NCI-H82 treated with DMSO at 0.1 percent for 48 hours (cell line): ENCODE measurements around the gene NOD2.

Experiments used
- DNase-seq: peaks from one replicate; lab custom pipeline; 2025; ENCODE audit not compliant: unreplicated experiment; lab: John Stamatoyannopoulos, UW

NOD2 gene

GRCh38 chr16:50690177-50690576 lies 3.2 kb upstream of the NOD2 start:
- DNase-seq = no peak

DNA sequence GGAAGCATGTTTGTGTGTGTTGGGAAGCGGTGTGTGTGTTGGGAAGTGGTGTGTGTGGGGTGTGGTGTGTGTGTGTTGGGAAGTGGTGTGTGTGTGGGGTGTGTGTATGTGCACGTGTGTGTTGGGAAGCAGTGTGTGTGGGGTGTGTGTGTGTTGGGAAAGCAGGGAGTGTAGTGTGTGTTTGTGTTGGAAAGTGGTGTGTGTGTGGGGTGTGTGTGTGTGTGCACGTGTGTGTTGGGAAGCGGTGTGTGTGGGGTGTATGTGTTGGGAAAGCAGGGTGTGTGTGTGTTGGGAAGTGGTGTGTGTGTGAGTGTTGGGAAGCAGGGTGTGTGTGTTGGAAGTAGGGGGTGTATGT lies 785 bp upstream of the NOD2 start:
- DNase-seq = no peak

DNA sequence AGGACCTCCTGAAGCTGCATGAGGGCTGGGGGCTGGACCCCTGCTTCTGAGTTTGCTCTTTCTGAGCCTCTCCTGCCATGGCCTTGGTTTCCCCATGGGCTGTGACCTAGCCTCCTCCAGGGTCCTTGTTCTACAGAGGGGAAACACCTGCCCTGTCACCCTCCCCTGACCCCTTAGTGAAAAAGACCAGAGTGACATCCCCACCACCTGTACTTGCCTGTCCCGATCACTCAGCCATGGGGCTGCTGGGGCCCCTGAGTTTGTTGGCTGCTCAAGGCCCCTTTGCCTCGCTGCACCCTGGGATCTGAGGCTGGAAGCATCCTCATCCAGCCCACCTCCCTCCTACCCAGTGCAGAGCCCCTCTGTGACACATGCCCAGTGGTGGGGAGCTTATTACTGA lies 800 bp downstream of the NOD2 start:
- no peak for DNase-seq

DNA sequence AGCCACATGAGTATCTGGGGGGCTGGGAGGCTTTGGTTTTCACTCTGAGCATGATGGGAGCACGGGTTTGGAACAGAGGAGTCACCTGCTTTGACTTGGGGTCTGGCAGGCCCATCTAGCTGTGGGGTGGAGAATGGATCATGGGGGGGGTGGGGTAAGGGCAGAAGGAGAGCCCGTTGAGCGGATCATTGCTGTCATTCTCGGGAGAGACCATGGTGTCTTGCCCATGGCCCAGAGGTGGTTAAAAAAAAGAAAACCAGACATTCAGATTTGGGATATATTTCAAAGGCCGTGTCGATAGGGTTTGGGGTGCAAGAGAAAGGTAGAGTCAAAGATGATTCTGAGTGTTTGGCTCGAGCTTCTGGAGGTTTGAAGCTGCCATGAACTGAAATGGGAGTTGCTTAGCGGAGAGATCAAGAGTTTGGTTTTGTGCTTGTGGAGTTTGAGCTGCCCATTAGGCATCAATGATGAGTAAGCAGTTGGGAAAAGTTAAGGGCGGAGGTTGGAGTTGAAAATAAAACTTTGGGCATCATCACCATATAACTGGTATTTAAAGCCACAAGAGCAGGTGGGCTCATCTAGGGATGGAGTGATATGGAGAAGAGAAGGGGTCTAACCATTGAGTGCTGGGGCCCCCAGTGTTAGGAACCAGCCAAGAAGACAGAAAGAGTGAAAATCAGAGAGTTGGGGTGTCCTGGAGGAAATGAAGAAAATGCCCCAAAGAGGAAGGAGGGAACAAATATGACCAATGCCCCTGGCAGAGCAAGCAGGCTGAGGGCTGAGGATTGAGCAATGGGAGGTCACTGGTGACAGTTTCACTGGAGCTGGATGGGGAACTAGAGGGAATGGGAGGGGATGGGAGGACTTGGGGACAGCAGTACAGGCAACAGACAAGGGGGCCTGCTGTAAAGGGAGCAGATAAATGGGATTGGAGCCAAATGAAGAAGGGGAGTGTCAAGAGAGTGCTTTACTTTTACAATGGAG lies 1.9 kb downstream of the NOD2 start:
- DNase-seq = no peak

- no peak for DNase-seq
Observed at GRCh38 chr16:50696126-50696525, 2.7 kb downstream of the NOD2 start.

DNA sequence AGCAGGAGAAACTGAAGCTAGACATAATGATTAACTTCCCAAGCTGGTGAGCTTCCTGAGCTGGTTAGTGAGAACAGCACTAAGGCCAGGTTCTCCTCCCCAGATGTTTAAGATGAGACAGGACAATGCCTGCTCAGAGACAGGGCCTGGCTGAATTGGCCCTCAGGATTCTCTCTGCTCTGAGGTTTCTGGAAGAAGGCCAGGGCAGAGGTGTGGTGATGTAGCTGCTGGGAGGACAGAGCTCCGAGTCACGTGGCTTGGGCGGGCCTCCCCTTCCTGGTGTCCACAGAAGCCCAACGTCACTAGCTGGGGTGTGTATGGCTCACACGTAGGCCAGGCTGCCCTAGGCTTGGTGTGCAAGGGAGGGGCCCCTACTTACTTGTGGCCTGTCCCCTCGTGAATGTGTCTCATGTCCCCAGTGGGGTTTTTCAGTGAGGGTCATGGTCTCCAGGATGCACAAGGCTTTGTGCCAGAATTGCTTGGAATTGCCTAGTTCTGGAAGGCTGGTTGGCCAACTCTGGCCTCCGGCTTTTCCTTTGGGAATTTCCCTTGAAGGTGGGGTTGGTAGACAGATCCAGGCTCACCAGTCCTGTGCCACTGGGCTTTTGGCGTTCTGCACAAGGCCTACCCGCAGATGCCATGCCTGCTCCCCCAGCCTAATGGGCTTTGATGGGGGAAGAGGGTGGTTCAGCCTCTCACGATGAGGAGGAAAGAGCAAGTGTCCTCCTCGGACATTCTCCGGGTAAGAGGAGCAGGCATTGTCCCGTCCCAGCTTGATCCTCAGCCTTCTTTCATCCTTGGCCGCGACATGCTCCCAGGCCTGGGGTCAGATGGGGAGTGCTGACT lies 3.4 kb downstream of the NOD2 start:
- no peak for DNase-seq

GRCh38 chr16:50697421-50697715 lies 4.0 kb downstream of the NOD2 start:
- DNase-seq = no peak

DNA sequence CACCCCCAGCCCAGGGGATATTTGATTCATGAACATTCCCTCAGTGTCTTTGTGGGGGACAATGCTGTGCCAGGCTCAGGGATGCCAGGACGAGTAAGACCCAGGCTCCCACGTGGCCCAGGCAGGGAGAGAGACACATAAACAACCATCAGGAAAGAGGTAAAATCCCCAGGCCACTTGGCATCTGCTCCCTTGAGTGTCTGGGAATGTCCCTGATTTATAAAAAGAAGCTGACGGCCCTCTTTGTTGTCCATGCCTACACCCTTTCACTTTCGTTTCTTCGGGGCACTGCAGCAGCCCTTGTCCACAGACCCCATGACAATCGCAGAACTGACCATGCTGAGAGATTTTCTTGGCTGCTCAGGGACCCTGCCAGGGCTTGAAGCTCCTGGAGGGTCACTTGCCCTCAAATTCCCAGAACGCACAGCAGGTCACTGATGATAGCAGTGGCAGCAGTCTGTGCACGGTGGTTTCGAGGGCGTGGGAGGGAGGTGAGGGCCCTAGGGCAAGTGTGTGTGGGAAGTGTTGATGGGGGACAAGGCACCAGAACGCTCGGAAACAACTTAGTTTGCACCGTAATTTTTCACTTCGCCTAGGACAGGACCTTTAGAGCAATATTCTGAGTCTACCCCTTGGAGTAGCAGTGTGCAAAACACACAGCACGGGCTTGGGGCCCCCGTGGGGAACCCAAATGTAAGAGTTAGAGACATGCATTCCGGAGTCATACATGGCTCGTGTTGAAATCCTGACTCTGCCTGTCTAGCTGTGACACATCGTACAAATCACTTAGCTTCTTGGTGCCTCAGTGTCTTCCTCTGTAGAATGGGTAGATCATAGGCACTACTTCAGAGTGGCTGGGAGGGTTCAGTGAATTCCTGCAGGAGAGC lies 4.7 kb downstream of the NOD2 start:
- DNase-seq = no peak

DNA sequence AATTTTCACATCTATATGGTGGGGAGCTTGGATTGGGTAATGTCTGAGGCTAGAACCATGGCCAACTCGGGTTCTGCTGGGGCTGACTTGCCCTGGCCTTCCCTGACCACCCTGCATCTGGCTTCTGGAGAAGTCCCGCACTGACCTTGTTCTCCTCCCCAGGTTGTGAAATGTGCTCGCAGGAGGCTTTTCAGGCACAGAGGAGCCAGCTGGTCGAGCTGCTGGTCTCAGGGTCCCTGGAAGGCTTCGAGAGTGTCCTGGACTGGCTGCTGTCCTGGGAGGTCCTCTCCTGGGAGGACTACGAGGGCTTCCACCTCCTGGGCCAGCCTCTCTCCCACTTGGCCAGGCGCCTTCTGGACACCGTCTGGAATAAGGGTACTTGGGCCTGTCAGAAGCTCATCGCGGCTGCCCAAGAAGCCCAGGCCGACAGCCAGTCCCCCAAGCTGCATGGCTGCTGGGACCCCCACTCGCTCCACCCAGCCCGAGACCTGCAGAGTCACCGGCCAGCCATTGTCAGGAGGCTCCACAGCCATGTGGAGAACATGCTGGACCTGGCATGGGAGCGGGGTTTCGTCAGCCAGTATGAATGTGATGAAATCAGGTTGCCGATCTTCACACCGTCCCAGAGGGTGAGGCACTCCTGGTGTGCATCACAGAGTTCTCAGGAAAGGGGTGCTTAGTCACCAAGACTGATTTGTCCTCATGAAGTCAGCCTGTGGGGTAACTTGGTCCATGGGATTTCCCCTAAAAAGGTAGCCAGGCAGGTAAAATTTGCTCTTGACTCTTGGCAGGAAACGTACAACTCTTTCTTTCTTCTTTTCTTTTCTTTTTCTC lies 6.1 kb downstream of the NOD2 start:
- no peak for DNase-seq

DNA sequence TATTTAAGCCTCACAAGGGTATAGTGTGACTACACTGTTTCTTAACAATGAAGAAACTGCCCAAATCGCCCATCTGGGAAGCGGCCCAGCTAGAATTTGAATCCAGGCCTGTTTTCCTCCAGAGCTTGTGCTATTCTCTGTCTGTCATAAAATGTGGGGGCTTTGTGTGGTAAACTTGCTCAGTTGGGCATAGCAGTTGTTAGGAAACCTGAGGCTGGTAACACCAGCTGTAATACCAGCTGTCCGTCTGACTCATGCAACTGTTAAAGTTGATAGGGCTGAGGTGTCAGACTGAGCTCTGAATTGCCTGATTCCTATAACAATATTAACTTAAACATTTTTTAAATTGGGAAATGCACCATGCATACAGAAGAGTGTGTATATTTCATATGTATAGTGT lies 9.3 kb downstream of the NOD2 start:
- no peak for DNase-seq

GRCh38 chr16:50704245-50704644 lies 10.8 kb downstream of the NOD2 start:
- DNase-seq = no peak

DNA sequence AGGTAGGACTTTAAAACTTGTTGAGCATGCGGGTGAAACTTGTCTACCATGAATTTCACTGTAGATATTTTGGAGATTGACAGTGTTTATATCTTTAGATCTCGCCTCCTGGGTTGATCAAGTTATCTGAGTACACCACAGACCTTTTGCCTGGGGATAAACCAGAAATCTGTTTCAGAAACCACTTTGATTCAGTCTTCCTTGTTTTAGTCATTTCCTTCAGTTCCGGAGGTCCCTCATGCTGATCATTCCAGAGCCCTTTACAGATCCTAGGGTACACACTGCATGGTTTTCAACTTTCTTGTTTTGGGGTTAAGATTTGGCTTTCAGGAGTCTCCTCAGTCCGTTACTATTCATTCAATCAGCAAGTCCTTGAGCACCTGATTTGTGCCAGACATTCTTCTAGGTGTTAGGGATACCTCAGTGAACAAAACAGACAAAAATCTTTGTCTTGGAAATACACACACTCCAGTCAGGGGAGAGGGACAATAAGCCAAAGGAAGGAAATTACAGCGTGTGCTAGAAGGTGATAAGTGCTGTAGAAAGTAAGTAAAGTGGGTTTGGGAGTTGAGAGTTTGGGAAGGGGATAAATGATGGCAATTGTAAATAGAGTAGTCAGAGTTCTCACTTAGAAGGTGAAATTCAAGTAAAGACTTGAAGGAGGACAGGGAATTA lies 12.2 kb downstream of the NOD2 start:
- DNase-seq = no peak

DNA sequence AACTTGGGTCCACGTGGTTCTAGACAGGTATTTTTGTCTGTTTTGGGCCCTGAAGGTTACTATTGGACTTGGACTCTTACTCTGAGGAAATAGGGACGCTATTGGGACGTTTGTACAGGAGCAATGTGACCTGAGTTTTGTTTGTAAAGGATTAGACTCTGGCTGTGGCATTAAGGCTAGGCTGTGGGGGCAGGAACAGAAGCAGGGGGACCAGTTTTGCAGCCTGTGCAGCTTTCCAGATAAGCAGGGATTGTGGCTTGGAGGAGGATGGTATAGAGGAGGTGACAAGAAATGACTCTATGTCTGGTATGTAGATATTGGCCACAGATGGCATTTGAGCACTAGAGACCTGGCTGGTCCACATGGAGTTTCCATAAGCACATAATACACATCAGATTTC lies 12.8 kb downstream of the NOD2 start:
- DNase-seq = no peak

GRCh38 chr16:50708373-50709060 lies 15.1 kb downstream of the NOD2 start:
- DNase-seq = no peak

DNA sequence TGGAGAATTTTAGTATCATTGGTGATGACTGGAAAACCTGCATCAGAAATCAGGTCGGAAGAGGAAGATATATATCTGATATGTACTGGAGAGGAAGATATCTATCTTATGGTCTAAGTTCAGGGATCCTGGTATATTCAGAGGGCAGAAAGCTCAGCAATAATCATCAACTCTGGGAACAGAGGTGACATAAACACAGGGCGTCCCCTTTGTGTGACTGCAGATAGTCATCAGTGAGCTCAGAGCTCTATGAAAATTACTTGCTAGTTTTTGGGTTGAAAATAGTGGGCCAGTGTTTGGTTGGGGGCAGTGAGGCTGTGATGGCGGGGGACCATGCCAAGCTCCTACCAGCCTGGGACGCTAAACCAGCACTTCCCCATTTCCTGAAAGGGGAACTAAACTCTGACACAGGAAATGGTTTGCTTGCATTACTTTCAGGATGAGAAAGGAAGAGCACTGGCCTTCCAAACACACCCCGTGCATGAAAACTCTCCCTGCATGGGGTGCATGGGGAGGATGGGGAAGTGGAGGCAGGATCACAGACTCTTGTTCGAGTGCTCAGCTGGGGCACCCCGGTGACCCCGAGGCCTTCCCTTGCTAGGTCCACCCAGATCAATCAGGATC lies 15.8 kb downstream of the NOD2 start:
- no peak for DNase-seq

DNA sequence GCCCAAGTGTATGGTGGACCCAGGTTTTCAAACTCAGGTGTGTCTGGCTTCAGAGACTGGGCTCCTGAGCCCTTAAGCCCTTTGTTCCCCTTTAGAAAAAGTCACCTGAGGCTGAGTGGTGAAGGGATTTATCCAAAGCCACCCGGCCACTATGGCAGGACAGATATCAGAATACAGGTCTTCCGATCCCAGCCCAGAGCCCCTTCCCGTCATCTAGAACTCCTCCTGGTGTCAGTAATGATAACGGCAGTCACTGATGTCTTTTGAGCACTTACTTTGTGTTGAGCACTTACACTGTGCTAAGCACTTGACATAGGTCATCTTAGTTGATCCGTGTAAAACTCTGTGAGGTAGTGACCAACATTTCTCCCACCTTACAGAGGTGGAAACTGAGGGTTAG lies 16.6 kb downstream of the NOD2 start:
- DNase-seq = no peak

- no peak for DNase-seq
Observed at GRCh38 chr16:50711040-50711439, 17.6 kb downstream of the NOD2 start.

DNA sequence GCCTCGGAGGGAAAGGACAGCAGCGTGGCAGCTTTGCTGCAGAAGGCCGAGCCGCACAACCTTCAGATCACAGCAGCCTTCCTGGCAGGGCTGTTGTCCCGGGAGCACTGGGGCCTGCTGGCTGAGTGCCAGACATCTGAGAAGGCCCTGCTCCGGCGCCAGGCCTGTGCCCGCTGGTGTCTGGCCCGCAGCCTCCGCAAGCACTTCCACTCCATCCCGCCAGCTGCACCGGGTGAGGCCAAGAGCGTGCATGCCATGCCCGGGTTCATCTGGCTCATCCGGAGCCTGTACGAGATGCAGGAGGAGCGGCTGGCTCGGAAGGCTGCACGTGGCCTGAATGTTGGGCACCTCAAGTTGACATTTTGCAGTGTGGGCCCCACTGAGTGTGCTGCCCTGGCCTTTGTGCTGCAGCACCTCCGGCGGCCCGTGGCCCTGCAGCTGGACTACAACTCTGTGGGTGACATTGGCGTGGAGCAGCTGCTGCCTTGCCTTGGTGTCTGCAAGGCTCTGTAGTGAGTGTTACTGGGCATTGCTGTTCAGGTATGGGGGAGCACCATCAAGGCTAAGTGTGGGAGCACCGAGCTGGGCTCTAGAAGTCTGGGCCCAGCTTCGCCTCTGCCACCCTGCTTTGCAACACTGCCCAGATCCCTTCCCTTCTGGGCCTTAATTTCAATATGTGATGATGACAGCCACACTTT lies 18.6 kb downstream of the NOD2 start:
- DNase-seq = no peak
